Umbilical cord (tissue), 1 donor: ENCODE data around the gene ATF3. TPM values are rescaled to one million over a fixed set of nuclear protein-coding genes. Genes with fewer than 3 reads are reported as not detected.

Experiments used
- total RNA-seq: library from RNA; depleted of rRNA; stranded (reverse); fragments of >200 nt; gene quantifications from one replicate; pipeline ENCODE4 v1.2.3, GENCODE V29; 2014; ENCODE audit warnings: low replicate concordance; ENCODE audit not compliant: insufficient read depth

The ATF3 gene
- total RNA-seq, 1 donor from 2014 or later = 82.1 TPM

Other genes with a start within 250 kb of the ATF3 start
- 2.4 TPM for gene PACC1, start 193.9 kb upstream of the ATF3 start, total RNA-seq
- 103 TPM for gene NENF, start 175.8 kb upstream of the ATF3 start, total RNA-seq
- 44.8 TPM for gene BATF3, start 91.1 kb downstream of the ATF3 start, total RNA-seq
- gene NSL1, start 183.0 kb downstream of the ATF3 start, total RNA-seq = 50.3 TPM
- gene TATDN3, start 183.1 kb downstream of the ATF3 start, total RNA-seq = 51.0 TPM
- not detected for gene SPATA45, start 238.9 kb downstream of the ATF3 start, total RNA-seq
- gene FLVCR1, start 249.5 kb downstream of the ATF3 start, total RNA-seq = 32.3 TPM